Natural killer cell (primary cell): ENCODE measurements around the gene SNX5. TPM values are rescaled to one million over a fixed set of nuclear protein-coding genes. Genes with fewer than 3 reads are reported as not detected.
A peak's percentile ranks its signal among the peaks of the same experiment; 100 is the strongest.

Experiments
- ATAC-seq, 3 donors: fragments of 150-1000 bp in 2 of 3; fragments of 200-7000 bp in 1 of 3; cut with Tn5 transposase; 1 replicate in 1 of 3; 2 replicates in 2 of 3; pipeline ENCODE4 v1.10.0; 2021; ENCODE audit warnings: mild to moderate bottlenecking in 2 of 3, moderate library complexity in 2 of 3
- DNase-seq, 2 donors: peaks; one replicate each; pipeline versions ENCODE4 v3.0.0 to v3.0.0-alpha.2; 2013 to 2021; ENCODE audit warnings: mixed read lengths in 1 of 2
- H3K27ac ChIP-seq: one replicate; pipeline ENCODE4 v1.5.1; 2013; ENCODE audit warnings: mild to moderate bottlenecking, low read length
- H3K27me3 ChIP-seq: one replicate; pipeline ENCODE4 v1.6.1; 2013; ENCODE audit warnings: low read length; ENCODE audit not compliant: control insufficient read depth, insufficient read depth
- H3K36me3 ChIP-seq: one replicate; pipeline ENCODE4 v1.6.1; 2013; ENCODE audit warnings: low read length; ENCODE audit not compliant: control insufficient read depth, insufficient read depth
- H3K4me1 ChIP-seq: one replicate; pipeline ENCODE4 v1.6.1; 2013; ENCODE audit warnings: low read length; ENCODE audit not compliant: control insufficient read depth, insufficient read depth
- H3K4me3 ChIP-seq: one replicate; pipeline ENCODE4 v1.5.1; 2013; ENCODE audit warnings: low read length
- H3K9me3 ChIP-seq: one replicate; pipeline ENCODE4 v1.6.1; 2013; ENCODE audit warnings: low read length; ENCODE audit not compliant: control insufficient read depth, insufficient read depth
- H3K27ac Mint-ChIP-seq, 2 donors: one replicate each; pipeline ENCODE4 v1.8.0; 2022; ENCODE audit warnings: mild to moderate bottlenecking in 2 of 2, mixed read lengths in 2 of 2, moderate library complexity in 1 of 2
- H3K27me3 Mint-ChIP-seq, 2 donors: one replicate each; pipeline ENCODE4 v1.8.0; 2022; ENCODE audit warnings: low read depth in 2 of 2, mixed read lengths in 2 of 2
- H3K36me3 Mint-ChIP-seq: one replicate; pipeline ENCODE4 v1.8.0; 2022; ENCODE audit warnings: mixed read lengths
- H3K4me1 Mint-ChIP-seq, 2 donors: one replicate each; pipeline ENCODE4 v1.8.0; 2022; ENCODE audit warnings: mixed read lengths in 2 of 2
- H3K4me3 Mint-ChIP-seq: one replicate; pipeline ENCODE4 v1.8.0; 2022; ENCODE audit warnings: mild to moderate bottlenecking, moderate library complexity, mixed read lengths
- H3K9me3 Mint-ChIP-seq, 2 donors: one replicate each; pipeline ENCODE4 v1.8.0; 2022; ENCODE audit warnings: mixed read lengths in 2 of 2
- CTCF ChIP-seq: fragments of 200-600 bp; IDR thresholded peaks from one replicate; pipeline ENCODE4 v1.8.0; 2022; ENCODE audit warnings: antibody characterized with exemption
- WGBS: methylation state at CpG from one replicate; pipeline ENCODE4 v1.1.7; 2013; ENCODE audit warnings: missing lambda C conversion rate; ENCODE audit not compliant: insufficient coverage; 5-methylcytosine and 5-hydroxymethylcytosine counted together
- intact Hi-C: fragments of 100-400 bp; cut with micrococcal nuclease; formaldehyde crosslinking; loops from one replicate; pipeline ENCODE4 v1.14.2; 2022
- total RNA-seq, 4 donors: library from RNA; stranded (reverse); fragments of 120-200 nt in 1 of 4; gene quantifications; one replicate each; pipeline versions ENCODE4 v1.2.3 to v1.2.4, GENCODE V29; 2013 to 2022

The SNX5 gene
- total RNA-seq, 3 donors from 2014 or later (not counting 1 experiment from before 2014, with no cell fraction given), result 62.3 to 85.4 (median 72.1) TPM

GRCh38 chr20:17909869-17910321 is 58.7 kb downstream of the SNX5 start:
- no peak for ATAC-seq
- no peak for DNase-seq
- no peaks in the 10 kb centered on the region for H3K9me3 Mint-ChIP-seq
- H3K4me1 Mint-ChIP-seq, result no peaks in the 10 kb centered on the region
- intact Hi-C loops, result no loop called here
- H3K4me3 ChIP-seq, result no peak overlapping the region
- TF ChIP-seq CTCF, result no peak
- H3K27ac Mint-ChIP-seq, result no peak overlapping the region
- 94% methylated on average over 3 of the region's 4 CpGs for WGBS
- H3K4me1 ChIP-seq, result no peaks in the 10 kb centered on the region
- no peaks in the 10 kb centered on the region for H3K36me3 Mint-ChIP-seq
- no peak overlapping the region for H3K27ac ChIP-seq
- H3K36me3 ChIP-seq, result no peaks in the 10 kb centered on the region
- no peaks in the 10 kb centered on the region for H3K9me3 ChIP-seq
- no peak overlapping the region for H3K4me3 Mint-ChIP-seq
- H3K27me3 ChIP-seq, result no peaks in the 10 kb centered on the region
- H3K27me3 Mint-ChIP-seq, result peaks cover 18 to 24% of the 10 kb centered on the region in 2 donors

GRCh38 chr20:17905544-17905943 is 63.0 kb downstream of the SNX5 start:
- Mint-ChIP-seq H3K4me3 (no peak overlapping the region), H3K9me3 (no peaks in the 10 kb centered on the region), H3K27me3 (peaks cover 0 to 3% of the 10 kb centered on the region in 2 donors), H3K27ac (no peak overlapping the region), H3K4me1 (peaks cover 0 to 5% of the 10 kb centered on the region in 2 donors), H3K36me3 (no peaks in the 10 kb centered on the region)
- DNase-seq, result no peak
- Histone ChIP-seq H3K9me3 (no peaks in the 10 kb centered on the region), H3K4me3 (no peak overlapping the region), H3K4me1 (peaks cover 14% of the 10 kb centered on the region), H3K27me3 (no peaks in the 10 kb centered on the region), H3K27ac (no peak overlapping the region), H3K36me3 (no peaks in the 10 kb centered on the region)
- intact Hi-C loops, result no loop called here
- TF ChIP-seq CTCF, result no peak
- WGBS, result 92% methylated on average over 5 of the region's 7 CpGs
- ATAC-seq, result no peak

- intact Hi-C loops, result no loop called here
- peaks cover 0 to 7% of the 10 kb centered on the region in 2 donors for H3K27me3 Mint-ChIP-seq
- TF ChIP-seq CTCF, result no peak
- H3K36me3 Mint-ChIP-seq, result no peaks in the 10 kb centered on the region
- Histone ChIP-seq H3K36me3 (no peaks in the 10 kb centered on the region), H3K4me1 (peaks cover 14% of the 10 kb centered on the region), H3K9me3 (no peaks in the 10 kb centered on the region), H3K27ac (peak overlapping the region; percentile 26), H3K4me3 (no peak overlapping the region), H3K27me3 (no peaks in the 10 kb centered on the region)
- DNase-seq (peak in 1 of 2 donors; percentile 26), ATAC-seq (peak in 1 of 3 donors; percentile 98)
- 25% methylated on average over 3 of the region's 3 CpGs for WGBS
- no peaks in the 10 kb centered on the region for H3K9me3 Mint-ChIP-seq
- peak overlapping the region in 1 of 2 donors; percentile 2 for H3K27ac Mint-ChIP-seq
- peaks cover 0 to 5% of the 10 kb centered on the region in 2 donors for H3K4me1 Mint-ChIP-seq
- H3K4me3 Mint-ChIP-seq, result no peak overlapping the region
Observed at GRCh38 chr20:17904027-17904426, 64.6 kb downstream of the SNX5 start.

GRCh38 chr20:17902531-17903083 is 66.0 kb downstream of the SNX5 start:
- no peak for TF ChIP-seq CTCF
- DNase-seq (no peak), ATAC-seq (no peak)
- WGBS, result 80% methylated on average over 4 of the region's 4 CpGs
- intact Hi-C loops, result no loop called here
- Mint-ChIP-seq H3K4me1 (peaks cover 4 to 5% of the 10 kb centered on the region in 2 donors), H3K36me3 (no peaks in the 10 kb centered on the region), H3K4me3 (no peak overlapping the region), H3K27me3 (peaks cover under 1 to 10% of the 10 kb centered on the region in 2 donors), H3K9me3 (no peaks in the 10 kb centered on the region), H3K27ac (no peak overlapping the region)
- peaks cover 18% of the 10 kb centered on the region for H3K4me1 ChIP-seq
- H3K27ac ChIP-seq, result no peak overlapping the region
- no peaks in the 10 kb centered on the region for H3K9me3 ChIP-seq
- no peak overlapping the region for H3K4me3 ChIP-seq
- no peaks in the 10 kb centered on the region for H3K36me3 ChIP-seq
- H3K27me3 ChIP-seq, result no peaks in the 10 kb centered on the region
